ENCODE data around the gene DAG1.
"Not testable (repeated sequence)": the region's sequence is repeated elsewhere in the genome, so short reads cannot be mapped to it uniquely, and the experiment has no call there.

Gene DAG1

DNA sequence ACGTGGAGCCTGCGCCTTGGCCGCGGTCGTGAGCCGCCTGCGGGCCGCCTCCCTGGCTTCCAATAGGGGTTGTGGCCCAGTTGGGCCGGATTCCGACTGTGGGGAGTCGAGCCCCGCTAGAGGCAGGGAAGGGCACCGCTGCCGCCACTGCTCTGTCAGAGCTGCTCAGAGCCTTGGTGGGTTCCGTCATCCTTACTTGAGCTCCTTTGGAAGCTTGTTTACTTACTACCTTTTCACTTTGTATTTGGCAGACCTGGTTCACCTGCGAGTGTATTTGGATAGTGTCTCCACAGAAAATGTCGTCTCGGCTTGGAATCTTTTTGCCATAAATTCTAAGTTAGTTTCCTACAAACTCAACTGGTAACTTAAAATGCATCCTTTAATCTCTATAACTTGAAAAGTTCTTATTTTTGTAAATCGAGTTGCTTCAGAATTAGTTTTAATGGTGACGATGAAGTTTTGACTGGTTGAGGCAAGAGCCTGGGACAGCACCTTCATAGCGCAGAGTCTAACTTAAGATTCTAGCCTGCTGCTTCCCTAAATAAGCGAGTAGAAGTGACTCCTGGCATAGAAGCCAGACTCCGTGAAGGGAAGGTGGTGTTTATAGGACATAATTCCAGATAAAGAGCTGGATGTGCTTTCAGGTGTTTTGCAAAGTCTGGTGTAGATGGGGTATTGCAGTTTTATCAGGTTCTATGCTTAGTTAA is 800 bp downstream of the DAG1 start:
- no peak for DNase-seq

- no peak for DNase-seq
Measured at GRCh38 chr3:49471856-49472495, 1.9 kb downstream of the DAG1 start.

GRCh38 chr3:49476563-49476962 is 6.5 kb downstream of the DAG1 start:
- peak; percentile 12 for DNase-seq

- DNase-seq, result no peak
Measured at GRCh38 chr3:49482766-49483165, 12.7 kb downstream of the DAG1 start.

DNA sequence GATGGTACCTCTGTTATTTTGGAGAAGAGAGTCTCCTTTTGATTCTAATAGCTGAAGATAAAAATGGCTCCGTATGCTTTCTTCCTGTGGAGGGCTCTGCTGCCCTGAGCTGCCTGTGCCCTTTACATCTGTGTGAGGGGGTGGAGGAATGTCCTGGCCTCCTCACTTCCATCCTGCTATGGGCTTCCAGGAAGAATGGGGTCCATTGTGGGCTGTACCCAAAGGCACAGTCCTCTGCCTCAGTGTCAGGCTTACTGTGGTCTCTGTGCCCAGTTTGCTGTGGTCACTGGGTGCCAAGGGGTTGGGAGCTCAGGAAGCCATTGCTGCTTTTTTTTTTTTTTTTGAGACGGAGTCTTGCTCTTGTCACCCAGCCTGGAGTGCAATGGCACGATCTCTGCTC is 14.4 kb downstream of the DAG1 start:
- DNase-seq, result no peak

GRCh38 chr3:49489247-49489646 is 19.2 kb downstream of the DAG1 start:
- no peak for DNase-seq

DNA sequence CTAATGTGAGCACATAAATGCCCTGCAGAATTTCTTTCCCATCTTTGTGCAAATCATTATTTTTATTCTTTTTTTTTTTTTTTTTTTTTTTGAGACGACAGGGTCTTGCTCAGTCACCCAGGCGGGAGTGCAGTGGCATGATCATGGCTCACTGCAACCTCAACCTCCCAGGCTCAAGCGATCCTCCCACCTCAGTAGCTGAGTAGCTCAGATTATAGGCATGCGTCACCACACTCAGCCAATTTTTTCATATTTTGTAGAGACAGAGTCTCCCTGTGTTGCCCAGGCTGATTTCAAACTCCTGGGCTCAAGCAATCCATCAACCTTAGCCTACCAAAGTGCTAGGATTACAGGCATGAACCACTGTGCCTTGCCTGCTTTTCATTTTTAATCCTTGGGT is 22.9 kb downstream of the DAG1 start:
- DNase-seq, result no peak

GRCh38 chr3:49493901-49494300 is 23.8 kb downstream of the DAG1 start:
- no peak for DNase-seq

GRCh38 chr3:49495023-49495422 is 25.0 kb downstream of the DAG1 start:
- DNase-seq, result no peak

DNA sequence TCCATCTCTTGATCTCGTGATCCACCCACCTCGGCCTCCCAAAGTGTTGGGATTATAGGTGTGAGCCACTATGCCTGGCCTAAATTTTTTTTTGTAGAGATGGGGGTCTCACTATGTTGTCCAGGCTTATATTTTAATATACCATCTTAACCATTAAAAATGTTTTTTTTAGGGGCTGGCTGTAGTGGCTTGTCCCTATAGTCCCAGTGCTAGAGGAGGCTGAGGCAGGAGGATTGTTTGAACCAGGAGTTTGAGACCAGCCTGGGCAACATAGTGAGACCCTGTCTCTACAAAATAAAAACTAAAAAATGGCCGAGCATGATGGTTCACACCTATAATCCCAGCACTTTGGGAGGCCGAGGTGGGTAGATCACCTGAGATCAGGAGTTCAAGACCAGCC is 26.8 kb downstream of the DAG1 start:
- not testable (repeated sequence) for DNase-seq

- no peak for DNase-seq
Measured at GRCh38 chr3:49497606-49498005, 27.5 kb downstream of the DAG1 start.

DNA sequence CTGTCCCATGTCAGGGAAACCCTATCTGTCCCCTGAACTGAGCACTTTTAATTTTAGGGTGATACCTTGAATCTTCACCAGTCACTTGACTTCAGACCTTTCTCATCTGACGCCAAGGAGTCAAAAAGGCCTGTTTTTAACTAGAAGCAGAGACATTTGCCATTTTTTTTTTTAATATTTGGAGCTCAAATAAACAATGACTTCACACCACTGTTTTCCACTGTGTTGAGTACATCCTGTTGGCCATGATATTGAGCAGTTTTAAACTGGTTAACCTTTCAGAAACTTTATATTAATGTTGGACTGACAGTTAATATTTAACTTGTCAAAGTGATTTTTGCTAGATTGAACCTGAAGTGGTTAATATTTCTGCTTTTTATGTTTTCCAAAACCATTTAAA is 28.2 kb downstream of the DAG1 start:
- DNase-seq, result no peak

GRCh38 chr3:49498648-49499047 is 28.6 kb downstream of the DAG1 start:
- DNase-seq, result no peak

DNA sequence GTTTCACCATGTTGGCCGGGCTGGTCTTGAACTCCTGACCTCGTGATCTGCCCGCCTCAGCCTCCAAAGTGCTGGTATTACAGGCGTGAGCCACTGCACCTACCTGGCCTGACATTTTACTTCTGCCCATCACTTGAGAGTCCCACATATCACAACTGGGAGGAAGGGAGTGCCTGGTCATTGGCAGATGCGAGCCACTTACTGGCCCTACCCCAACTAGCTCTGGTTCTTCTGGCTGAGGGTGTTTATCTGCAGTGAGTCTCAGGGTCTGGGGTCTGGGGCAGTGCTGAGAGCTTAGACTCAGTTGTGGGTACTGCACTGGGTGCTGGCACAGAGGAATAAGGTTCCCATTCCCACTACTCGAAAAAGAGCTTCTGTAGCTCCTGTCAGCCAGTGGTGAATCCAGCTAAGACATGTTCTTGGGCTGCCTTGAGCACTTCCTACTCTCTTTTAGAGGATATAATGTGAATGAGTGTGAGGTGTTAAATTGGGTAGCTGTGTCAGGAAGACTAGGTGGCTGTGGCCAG is 30.2 kb downstream of the DAG1 start:
- DNase-seq, result no peak

DNA sequence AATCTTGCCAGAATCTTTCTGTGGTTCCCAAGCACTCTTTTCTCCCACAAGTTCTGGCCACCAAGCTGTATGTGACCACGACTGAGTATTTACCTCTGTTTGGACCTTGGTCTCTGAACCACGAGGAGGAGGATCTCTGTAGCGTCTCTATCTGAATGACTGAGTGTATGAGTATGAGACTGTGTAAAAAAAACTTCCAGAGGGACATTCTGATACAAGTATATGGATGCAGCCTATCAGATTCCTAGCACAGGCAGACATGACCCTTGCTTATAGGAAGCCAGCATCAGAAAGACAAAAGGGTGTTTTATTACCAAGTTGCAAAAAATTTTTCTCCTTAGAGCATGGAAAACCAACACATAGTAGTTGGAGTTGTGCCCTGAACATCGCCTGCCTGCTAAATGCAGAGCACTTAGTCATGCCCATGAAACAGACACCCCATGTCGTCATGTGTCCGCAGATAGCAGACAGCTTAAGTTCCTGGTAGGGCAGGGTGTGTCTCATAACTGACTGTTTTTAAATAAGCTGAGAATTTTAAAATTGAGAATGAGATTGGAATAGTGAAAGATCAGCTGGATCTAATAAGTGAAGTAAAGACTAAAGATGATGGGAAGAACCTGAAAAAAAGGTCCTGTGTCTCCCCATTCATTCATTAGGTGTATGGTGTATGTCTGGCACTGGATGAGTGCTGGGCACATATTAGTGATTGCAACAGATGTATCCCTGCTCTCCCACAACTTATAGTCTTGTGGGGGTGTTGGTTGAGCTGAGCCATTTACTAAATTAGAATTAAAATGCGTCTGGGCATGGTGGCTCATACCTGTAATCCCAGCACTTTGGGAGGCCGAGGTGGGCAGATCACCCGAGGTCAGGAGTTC is 30.9 kb downstream of the DAG1 start:
- no peak for DNase-seq

DNA sequence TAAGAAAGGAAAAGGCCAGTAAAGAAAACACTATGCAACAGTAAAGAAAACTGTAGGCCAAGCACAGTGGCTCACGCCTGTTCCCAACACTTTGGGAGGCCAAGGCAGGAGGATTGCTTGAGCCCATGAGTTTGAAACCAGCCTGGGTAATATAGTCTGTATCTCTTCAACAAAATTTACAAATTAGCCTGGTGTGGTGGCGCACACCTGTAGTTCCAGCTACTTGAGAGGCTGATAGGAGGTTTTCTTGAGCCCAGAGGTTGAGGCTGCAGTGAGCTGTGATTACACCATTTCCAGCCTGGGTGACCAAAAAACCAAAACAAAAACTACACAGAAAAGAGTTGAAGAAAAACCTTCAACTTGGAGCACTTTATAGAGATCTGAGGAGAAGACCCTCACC is 31.8 kb downstream of the DAG1 start:
- DNase-seq, result no peak

GRCh38 chr3:49506906-49507305 is 36.8 kb downstream of the DAG1 start:
- DNase-seq, result no peak

DNA sequence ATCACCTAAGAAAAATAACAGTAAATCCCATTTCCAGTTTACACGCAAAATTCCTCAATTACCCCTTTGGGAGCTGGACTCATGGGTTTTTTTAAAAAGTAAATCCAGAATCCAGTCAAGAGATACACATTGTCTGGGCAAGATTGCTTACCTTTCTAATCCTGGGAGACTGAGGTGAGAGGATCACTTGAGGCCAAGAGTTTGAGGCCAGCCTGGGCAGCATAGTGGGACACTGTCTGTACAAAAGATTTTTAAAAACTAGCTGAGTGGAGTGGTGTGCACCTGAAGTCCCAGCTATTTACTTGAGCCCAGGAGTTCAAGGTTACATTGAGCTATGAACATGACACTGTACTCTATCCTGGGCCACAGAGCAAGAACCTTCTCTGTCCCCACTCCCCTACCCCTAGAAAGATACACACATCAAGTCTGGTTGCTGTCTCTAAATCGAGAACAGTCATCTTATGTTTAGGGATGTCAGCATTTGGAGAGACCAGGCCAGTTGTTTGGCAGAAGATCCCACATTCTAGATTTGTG is 39.0 kb downstream of the DAG1 start:
- no peak for DNase-seq

GRCh38 chr3:49511639-49512038 is 41.6 kb downstream of the DAG1 start:
- DNase-seq, result no peak

- DNase-seq, result no peak
Measured at GRCh38 chr3:49512781-49513355, 42.8 kb downstream of the DAG1 start.

DNA sequence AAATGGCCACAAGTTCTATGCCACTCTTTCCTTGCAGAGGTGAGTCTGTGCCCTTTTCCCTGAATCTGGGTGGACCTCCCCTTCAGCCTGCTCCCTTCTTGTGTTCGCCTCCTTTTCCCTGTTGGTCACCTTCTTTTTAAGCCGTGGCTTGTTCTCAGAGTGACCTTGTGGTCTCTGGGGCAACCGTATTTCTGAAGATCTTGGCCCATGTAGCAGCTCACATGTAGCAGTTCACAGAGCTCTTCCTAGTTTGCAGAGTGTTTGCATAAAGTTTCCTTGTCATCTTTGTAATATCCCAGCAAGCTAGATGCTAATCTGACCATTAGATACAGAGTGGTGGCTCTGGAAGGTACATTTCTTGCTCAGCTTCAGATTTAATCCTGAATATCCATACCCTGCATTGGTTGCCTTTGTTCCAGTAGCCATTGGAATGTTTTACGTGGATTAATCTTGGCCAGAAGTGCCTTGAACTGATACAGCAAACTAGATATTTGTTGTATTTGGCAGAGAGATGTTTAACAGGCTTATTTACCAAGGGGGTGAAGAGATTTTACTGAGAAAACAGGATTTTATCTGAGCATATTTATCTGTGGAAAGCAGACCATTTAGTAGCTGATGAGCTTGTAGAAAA is 43.5 kb downstream of the DAG1 start:
- DNase-seq, result no peak

DNA sequence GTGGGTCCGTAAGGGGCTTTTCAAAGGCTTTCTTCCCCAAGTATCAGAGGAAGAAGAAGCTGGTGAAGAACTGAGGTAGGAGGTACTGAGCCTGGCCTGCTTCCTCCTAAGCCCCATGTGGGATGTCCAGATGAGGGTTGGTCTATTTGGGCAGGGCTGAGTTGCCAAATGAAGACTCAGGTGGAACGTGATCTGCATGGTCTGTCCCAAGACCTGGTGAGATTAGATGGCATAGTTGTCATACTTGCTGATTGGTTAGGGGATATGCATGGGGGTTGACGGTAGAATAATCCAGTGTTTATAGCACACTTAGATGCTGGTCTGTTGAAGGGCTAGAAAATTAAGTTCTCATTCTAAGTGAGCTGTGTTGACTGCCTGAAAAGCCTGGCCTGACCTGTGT is 47.9 kb downstream of the DAG1 start:
- no peak for DNase-seq

DNA sequence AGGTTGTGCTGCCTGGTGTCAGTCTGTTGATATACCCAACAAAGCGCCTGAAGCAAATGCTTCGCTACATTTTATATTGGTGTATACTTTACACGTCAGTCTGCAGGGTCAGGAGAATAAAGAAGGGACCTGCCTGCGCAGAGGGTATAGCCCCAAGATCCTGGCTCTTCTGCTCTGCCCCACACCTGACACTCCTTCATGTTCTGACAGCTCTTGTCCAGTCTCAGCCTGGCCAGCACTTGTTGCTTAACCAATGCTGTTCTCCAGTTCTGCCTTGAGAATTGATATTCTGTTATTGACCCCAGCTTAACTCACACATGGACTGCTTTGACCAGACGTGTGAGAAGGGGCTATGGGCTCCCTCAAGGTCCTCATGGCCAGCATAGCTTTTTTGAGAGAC is 48.4 kb downstream of the DAG1 start:
- DNase-seq, result no peak
